HEK293 (cell line): ENCODE measurements around the gene DCAF15.

ENCODE experiments used
- GLIS1 ChIP-seq: fragments of 450-650 bp; formaldehyde crosslinking; IDR thresholded peaks from 2 replicates; pipeline ENCODE4 v1.5.1; 2016; ENCODE audit warnings: missing biosample characterization, missing genetic modification characterization
- KLF7 ChIP-seq: fragments of 450-650 bp; formaldehyde crosslinking; IDR thresholded peaks from 2 replicates; pipeline ENCODE4 v1.5.1; 2016; ENCODE audit warnings: missing biosample characterization, missing genetic modification characterization, borderline replicate concordance
- KLF9 ChIP-seq: fragments of 450-650 bp; formaldehyde crosslinking; IDR thresholded peaks from 2 replicates; pipeline ENCODE4 v1.5.1; 2016; ENCODE audit warnings: missing biosample characterization, missing genetic modification characterization, low read depth
- PATZ1 ChIP-seq: fragments of 450-650 bp; formaldehyde crosslinking; IDR thresholded peaks from 2 replicates; pipeline ENCODE4 v1.5.1; 2016; ENCODE audit warnings: missing biosample characterization, missing genetic modification characterization
- REPIN1 ChIP-seq: fragments of 450-650 bp; formaldehyde crosslinking; IDR thresholded peaks from 2 replicates; pipeline ENCODE4 v1.5.1; 2017; ENCODE audit warnings: missing biosample characterization, missing genetic modification characterization, low read depth
- TCF7L2 ChIP-seq: IDR thresholded peaks from 2 replicates; pipeline ENCODE4 v1.6.1; 2011; ENCODE audit warnings: low read depth, mild to moderate bottlenecking, inconsistent platforms, low read length, moderate library complexity, borderline replicate concordance
- YY2 ChIP-seq: fragments of 450-650 bp; formaldehyde crosslinking; IDR thresholded peaks from 2 replicates; pipeline ENCODE4 v1.5.1; 2016; ENCODE audit warnings: missing biosample characterization, missing genetic modification characterization
- ZFP3 ChIP-seq: fragments of 450-650 bp; formaldehyde crosslinking; IDR thresholded peaks from 2 replicates; pipeline ENCODE4 v1.5.1; 2016; ENCODE audit warnings: low read depth, missing biosample characterization, missing genetic modification characterization
- ZNF10 ChIP-seq: fragments of 450-650 bp; formaldehyde crosslinking; IDR thresholded peaks from 2 replicates; pipeline ENCODE4 v1.5.1; 2017; ENCODE audit warnings: missing biosample characterization, missing genetic modification characterization
- ZNF146 ChIP-seq: fragments of 450-650 bp; formaldehyde crosslinking; IDR thresholded peaks from 2 replicates; pipeline ENCODE4 v1.5.1; 2016; ENCODE audit warnings: missing biosample characterization, missing genetic modification characterization
- ZNF157 ChIP-seq: fragments of 450-650 bp; formaldehyde crosslinking; IDR thresholded peaks from 2 replicates; pipeline ENCODE4 v1.5.1; 2016; ENCODE audit warnings: missing biosample characterization, missing genetic modification characterization
- ZNF16 ChIP-seq: fragments of 450-650 bp; formaldehyde crosslinking; IDR thresholded peaks from 2 replicates; pipeline ENCODE4 v1.5.1; 2016; ENCODE audit warnings: low read depth, missing biosample characterization, missing genetic modification characterization
- ZNF23 ChIP-seq: fragments of 450-650 bp; formaldehyde crosslinking; IDR thresholded peaks from 2 replicates; pipeline ENCODE4 v1.5.1; 2016; ENCODE audit warnings: missing biosample characterization, missing genetic modification characterization, borderline replicate concordance
- ZNF350 ChIP-seq: fragments of 450-650 bp; formaldehyde crosslinking; IDR thresholded peaks from 2 replicates; pipeline ENCODE4 v1.5.0; 2017; ENCODE audit warnings: missing biosample characterization, mild to moderate bottlenecking, missing genetic modification characterization
- ZNF391 ChIP-seq: fragments of 450-650 bp; formaldehyde crosslinking; IDR thresholded peaks from 2 replicates; pipeline ENCODE4 v1.5.1; 2016; ENCODE audit warnings: low read depth, missing biosample characterization, missing genetic modification characterization, borderline replicate concordance
- ZNF544 ChIP-seq: fragments of 450-650 bp; formaldehyde crosslinking; IDR thresholded peaks from 2 replicates; pipeline ENCODE4 v1.5.0; 2017; ENCODE audit warnings: missing biosample characterization, missing genetic modification characterization
- ZNF548 ChIP-seq: fragments of 450-650 bp; formaldehyde crosslinking; IDR thresholded peaks from 2 replicates; pipeline ENCODE4 v1.5.1; 2016; ENCODE audit warnings: missing biosample characterization, missing genetic modification characterization
- ZNF585B ChIP-seq: fragments of 450-650 bp; formaldehyde crosslinking; IDR thresholded peaks from 2 replicates; pipeline ENCODE4 v1.5.1; 2016; ENCODE audit warnings: missing biosample characterization, missing genetic modification characterization
- ZNF626 ChIP-seq: fragments of 450-650 bp; sonication (Bioruptor Pico); formaldehyde crosslinking; IDR thresholded peaks from 2 replicates; pipeline ENCODE4 v1.5.1; 2018; ENCODE audit warnings: missing biosample characterization, missing genetic modification characterization, inconsistent platforms
- ZNF664 ChIP-seq: fragments of 450-650 bp; formaldehyde crosslinking; IDR thresholded peaks from 2 replicates; pipeline ENCODE4 v1.5.1; 2016; ENCODE audit warnings: missing biosample characterization, missing genetic modification characterization
- ZNF677 ChIP-seq: fragments of 450-650 bp; IDR thresholded peaks from 2 replicates; pipeline ENCODE4 v1.5.0; 2018; ENCODE audit warnings: missing biosample characterization, mild to moderate bottlenecking, missing genetic modification characterization, moderate library complexity
- ZNF747 ChIP-seq: fragments of 450-650 bp; formaldehyde crosslinking; IDR thresholded peaks from 2 replicates; pipeline ENCODE4 v1.5.1; 2016; ENCODE audit warnings: missing biosample characterization, missing genetic modification characterization
- ZNF768 ChIP-seq: fragments of 450-650 bp; formaldehyde crosslinking; IDR thresholded peaks from 2 replicates; pipeline ENCODE4 v1.5.1; 2018; ENCODE audit warnings: missing biosample characterization, mild to moderate bottlenecking, missing genetic modification characterization
- ZNF777 ChIP-seq: fragments of 450-650 bp; formaldehyde crosslinking; IDR thresholded peaks from 2 replicates; pipeline ENCODE4 v1.5.1; 2017; ENCODE audit warnings: missing biosample characterization, missing genetic modification characterization, borderline replicate concordance
- ZNF792 ChIP-seq: fragments of 450-650 bp; formaldehyde crosslinking; IDR thresholded peaks from 2 replicates; pipeline ENCODE4 v1.5.1; 2016; ENCODE audit warnings: missing biosample characterization, missing genetic modification characterization
- ZSCAN30 ChIP-seq: fragments of 450-650 bp; IDR thresholded peaks from 2 replicates; pipeline ENCODE4 v1.5.1; 2018; ENCODE audit warnings: missing biosample characterization, mild to moderate bottlenecking, missing genetic modification characterization, moderate library complexity
- TF ChIP-seq, protein P1 (sequence below): fragments of 450-650 bp; formaldehyde crosslinking; IDR thresholded peaks from 2 replicates; pipeline ENCODE4 v1.5.1; 2016; ENCODE audit warnings: missing biosample characterization, missing genetic modification characterization
- TF ChIP-seq, protein P2 (sequence below): fragments of 450-650 bp; formaldehyde crosslinking; IDR thresholded peaks from 2 replicates; pipeline ENCODE4; 2016; ENCODE audit warnings: missing biosample characterization, missing genetic modification characterization
- TF ChIP-seq, protein P3 (sequence below): fragments of 450-650 bp; IDR thresholded peaks from 2 replicates; pipeline ENCODE4 v1.5.1; 2018; ENCODE audit warnings: missing biosample characterization, mild to moderate bottlenecking, missing genetic modification characterization
- TF ChIP-seq, protein P4 (sequence below): fragments of 450-650 bp; formaldehyde crosslinking; IDR thresholded peaks from 2 replicates; pipeline ENCODE4 v1.5.1; 2016; ENCODE audit warnings: missing biosample characterization, missing genetic modification characterization, low read depth

Gene DCAF15

DNA sequence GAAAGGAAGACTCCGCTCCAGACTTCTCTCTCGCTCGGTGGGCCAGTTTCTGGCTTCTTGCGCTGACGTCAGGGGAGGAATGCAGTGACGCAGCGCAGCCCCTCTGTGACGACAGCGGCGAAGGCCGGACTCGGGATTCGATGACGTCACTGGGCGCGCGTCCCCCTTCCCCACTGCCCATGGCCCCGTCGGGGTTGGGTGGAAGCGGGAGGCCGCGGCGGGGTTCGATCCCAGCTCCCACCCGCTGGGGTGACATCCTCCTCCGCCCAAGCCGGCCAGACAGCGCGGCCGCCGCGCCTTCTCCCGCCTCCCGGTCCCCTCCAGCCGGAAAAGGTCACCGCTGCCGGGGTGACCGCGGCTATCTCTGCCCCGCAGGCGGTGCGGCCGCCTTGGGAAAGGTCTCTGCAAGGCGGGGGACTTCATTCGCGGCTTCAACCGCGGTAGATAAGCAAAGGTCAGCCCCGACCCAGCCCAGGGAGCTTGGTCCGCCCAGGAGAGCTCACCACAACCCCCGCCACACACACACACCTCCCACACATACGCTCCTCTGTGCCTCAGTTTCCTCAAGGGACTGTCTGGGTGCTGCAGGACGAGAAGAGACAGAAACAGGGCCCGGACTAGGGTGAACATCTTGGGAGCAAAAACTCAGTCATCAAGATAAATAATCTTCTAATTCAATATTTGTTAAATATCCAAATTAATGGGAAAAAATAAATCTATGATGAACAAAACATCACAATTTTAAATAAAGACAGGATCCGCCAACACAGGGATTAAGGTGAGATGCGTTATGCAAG is 54.7 kb downstream of the DCAF15 start (continued):
- TF ChIP-seq, protein P1, sequence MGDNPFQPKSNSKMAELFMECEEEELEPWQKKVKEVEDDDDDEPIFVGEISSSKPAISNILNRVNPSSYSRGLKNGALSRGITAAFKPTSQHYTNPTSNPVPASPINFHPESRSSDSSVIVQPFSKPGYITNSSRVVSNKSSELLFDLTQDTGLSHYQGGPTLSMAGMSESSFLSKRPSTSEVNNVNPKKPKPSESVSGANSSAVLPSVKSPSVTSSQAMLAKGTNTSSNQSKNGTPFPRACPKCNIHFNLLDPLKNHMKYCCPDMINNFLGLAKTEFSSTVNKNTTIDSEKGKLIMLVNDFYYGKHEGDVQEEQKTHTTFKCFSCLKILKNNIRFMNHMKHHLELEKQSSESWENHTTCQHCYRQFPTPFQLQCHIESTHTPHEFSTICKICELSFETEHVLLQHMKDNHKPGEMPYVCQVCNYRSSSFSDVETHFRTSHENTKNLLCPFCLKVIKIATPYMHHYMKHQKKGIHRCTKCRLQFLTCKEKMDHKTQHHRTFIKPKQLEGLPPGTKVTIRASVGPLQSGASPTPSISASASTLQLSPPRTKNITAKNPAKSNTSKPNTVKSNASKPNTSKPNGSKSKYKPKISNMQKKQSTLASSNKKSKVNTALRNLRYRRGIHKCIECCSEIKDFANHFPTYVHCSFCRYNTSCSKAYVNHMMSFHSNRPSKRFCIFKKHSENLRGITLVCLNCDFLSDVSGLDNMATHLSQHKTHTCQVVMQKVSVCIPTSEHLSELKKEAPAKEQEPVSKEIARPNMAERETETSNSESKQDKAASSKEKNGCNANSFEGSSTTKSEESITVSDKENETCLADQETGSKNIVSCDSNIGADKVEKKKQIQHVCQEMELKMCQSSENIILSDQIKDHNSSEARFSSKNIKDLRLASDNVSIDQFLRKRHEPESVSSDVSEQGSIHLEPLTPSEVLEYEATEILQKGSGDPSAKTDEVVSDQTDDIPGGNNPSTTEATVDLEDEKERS (tag by site-specific recombination) = peak; percentile 65; the same call in 1 of the 2 replicates
- TF ChIP-seq ZNF16 (no peak), ZNF664 (tag by site-specific recombination) (peak; percentile 56; the same call in 1 of the 2 replicates), ZNF747 (tag by site-specific recombination) (no peak), ZNF792 (tag by site-specific recombination) (peak; percentile 91), ZNF677 (no peak), ZNF10 (tag by site-specific recombination) (peak; percentile 63; the same call in 1 of the 2 replicates), ZSCAN30 (tag by site-specific recombination) (peak; percentile 96), PATZ1 (tag by site-specific recombination) (peak; percentile 98), ZFP3 (tag by site-specific recombination) (no peak), KLF7 (peak; percentile 83), ZNF391 (tag by site-specific recombination) (peak; percentile 98; the same call in 1 of the 2 replicates), ZNF350 (no peak), ZNF626 (tag by site-specific recombination) (no peak), YY2 (peak; percentile 79), REPIN1 (tag by site-specific recombination) (no peak), KLF9 (tag by site-specific recombination) (peak; percentile 51; the same call in 1 of the 2 replicates), ZNF548 (tag by site-specific recombination) (0 out of 2 replicates have a peak, but pooled peaks have one; percentile 28), ZNF146 (tag by site-specific recombination) (peak; percentile 47), ZNF768 (no peak), ZNF23 (tag by site-specific recombination) (peak; percentile 97; the same call in 1 of the 2 replicates), ZNF544 (tag by site-specific recombination) (no peak), GLIS1 (peak; percentile 72), ZNF777 (tag by site-specific recombination) (peak; percentile 93), ZNF585B (tag by site-specific recombination) (no peak), ZNF157 (tag by site-specific recombination) (no peak), TCF7L2 (no peak)
- TF ChIP-seq, protein P2, sequence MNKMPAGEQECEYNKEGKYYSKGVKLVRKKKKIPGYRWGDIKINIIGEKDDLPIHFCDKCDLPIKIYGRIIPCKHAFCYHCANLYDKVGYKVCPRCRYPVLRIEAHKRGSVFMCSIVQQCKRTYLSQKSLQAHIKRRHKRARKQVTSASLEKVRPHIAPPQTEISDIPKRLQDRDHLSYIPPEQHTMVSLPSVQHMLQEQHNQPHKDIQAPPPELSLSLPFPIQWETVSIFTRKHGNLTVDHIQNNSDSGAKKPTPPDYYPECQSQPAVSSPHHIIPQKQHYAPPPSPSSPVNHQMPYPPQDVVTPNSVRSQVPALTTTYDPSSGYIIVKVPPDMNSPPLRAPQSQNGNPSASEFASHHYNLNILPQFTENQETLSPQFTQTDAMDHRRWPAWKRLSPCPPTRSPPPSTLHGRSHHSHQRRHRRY (tag by site-specific recombination) = peak; percentile 78; the same call in 1 of the 2 replicates
- TF ChIP-seq, protein P3, sequence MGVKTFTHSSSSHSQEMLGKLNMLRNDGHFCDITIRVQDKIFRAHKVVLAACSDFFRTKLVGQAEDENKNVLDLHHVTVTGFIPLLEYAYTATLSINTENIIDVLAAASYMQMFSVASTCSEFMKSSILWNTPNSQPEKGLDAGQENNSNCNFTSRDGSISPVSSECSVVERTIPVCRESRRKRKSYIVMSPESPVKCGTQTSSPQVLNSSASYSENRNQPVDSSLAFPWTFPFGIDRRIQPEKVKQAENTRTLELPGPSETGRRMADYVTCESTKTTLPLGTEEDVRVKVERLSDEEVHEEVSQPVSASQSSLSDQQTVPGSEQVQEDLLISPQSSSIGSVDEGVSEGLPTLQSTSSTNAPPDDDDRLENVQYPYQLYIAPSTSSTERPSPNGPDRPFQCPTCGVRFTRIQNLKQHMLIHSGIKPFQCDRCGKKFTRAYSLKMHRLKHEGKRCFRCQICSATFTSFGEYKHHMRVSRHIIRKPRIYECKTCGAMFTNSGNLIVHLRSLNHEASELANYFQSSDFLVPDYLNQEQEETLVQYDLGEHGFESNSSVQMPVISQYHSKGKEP (tag by site-specific recombination) = 0 out of 2 replicates have a peak, but pooled peaks have one; percentile 43
- TF ChIP-seq, protein P4, sequence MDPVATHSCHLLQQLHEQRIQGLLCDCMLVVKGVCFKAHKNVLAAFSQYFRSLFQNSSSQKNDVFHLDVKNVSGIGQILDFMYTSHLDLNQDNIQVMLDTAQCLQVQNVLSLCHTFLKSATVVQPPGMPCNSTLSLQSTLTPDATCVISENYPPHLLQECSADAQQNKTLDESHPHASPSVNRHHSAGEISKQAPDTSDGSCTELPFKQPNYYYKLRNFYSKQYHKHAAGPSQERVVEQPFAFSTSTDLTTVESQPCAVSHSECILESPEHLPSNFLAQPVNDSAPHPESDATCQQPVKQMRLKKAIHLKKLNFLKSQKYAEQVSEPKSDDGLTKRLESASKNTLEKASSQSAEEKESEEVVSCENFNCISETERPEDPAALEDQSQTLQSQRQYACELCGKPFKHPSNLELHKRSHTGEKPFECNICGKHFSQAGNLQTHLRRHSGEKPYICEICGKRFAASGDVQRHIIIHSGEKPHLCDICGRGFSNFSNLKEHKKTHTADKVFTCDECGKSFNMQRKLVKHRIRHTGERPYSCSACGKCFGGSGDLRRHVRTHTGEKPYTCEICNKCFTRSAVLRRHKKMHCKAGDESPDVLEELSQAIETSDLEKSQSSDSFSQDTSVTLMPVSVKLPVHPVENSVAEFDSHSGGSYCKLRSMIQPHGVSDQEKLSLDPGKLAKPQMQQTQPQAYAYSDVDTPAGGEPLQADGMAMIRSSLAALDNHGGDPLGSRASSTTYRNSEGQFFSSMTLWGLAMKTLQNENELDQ (tag by site-specific recombination) = no peak
